HepG2 (cell line): ENCODE measurements around the gene PCED1B. TPM values are rescaled to one million over a fixed set of nuclear protein-coding genes. Genes with fewer than 3 reads are reported as not detected.

Experiments used
- ATAC-seq: fragments of 200-7000 bp; cut with Tn5 transposase; 3 replicates; pipeline ENCODE4 v1.9.1; 2020; ENCODE audit warnings: mild to moderate bottlenecking, moderate library complexity
- BruUV-seq: library from RNA; stranded (reverse); fragments of 400-500 nt; replicated peaks from 2 replicates; lab custom pipeline; 2021; lab: Mats Ljungman, UMichigan
- CTCF ChIA-PET: fragments of 300-600 bp; formaldehyde crosslinking; extraction: SDS; loops from one replicate; lab custom pipeline; 2021; ENCODE audit warnings: low total read pairs, inconsistent platforms, low intra/inter-chr PET ratio; lab: Yijun Ruan, JAX
- POLR2A ChIA-PET: fragments of 350-600 bp; sonication (Branson Sonifier 250); formaldehyde crosslinking; loops from one replicate; lab custom pipeline; 2020; ENCODE audit warnings: antibody characterized with exemption, inconsistent platforms; lab: Yijun Ruan, JAX
- DNase-seq: peaks from one replicate; pipeline ENCODE4 v3.0.0-alpha.2; 2015; ENCODE audit warnings: low spot score
- FAIRE-seq: peaks from 3 replicates; lab custom pipeline; 2011; peaks lifted over from hg19 to GRCh38; lab: Jason Lieb, UNC
- H2AFZ ChIP-seq: one replicate; pipeline ENCODE4 v1.6.1; 2011; ENCODE audit warnings: low read length, inconsistent platforms
- H3K27ac ChIP-seq: fragments of 300-600 bp; 3 replicates; pipeline ENCODE4 v1.8.0; 2011; ENCODE audit warnings: mixed run types, mild to moderate bottlenecking, mixed read lengths, low read length, inconsistent platforms; ENCODE audit not compliant: insufficient read depth; ENCODE audit errors: extremely low read length
- H3K27me3 ChIP-seq, 2 experiments: fragments of 200-600 bp in 1 of 2; 2 replicates in 1 of 2; 3 replicates in 1 of 2; pipeline versions ENCODE4 v1.6.0 to v1.8.0; 2011; ENCODE audit warnings: low read length in 2 of 2, mild to moderate bottlenecking in 2 of 2, moderate library complexity in 2 of 2, inconsistent platforms in 1 of 2; ENCODE audit not compliant: insufficient read depth in 2 of 2, control insufficient read depth in 1 of 2
- H3K36me3 ChIP-seq, 2 experiments: fragments of 200-600 bp in 1 of 2; replicated peaks in 1 of 2; 2 replicates in 1 of 2; 3 replicates in 1 of 2; pipeline versions ENCODE4 v1.5.1 to v1.8.0; 2011; ENCODE audit warnings: low read length in 2 of 2, inconsistent platforms in 1 of 2; ENCODE audit not compliant: insufficient read depth in 2 of 2, control insufficient read depth in 1 of 2
- H3K4me1 ChIP-seq: 2 replicates; pipeline ENCODE4 v1.5.1; 2012; ENCODE audit warnings: low read length, inconsistent platforms; ENCODE audit not compliant: insufficient read depth
- H3K4me2 ChIP-seq: 2 replicates; pipeline ENCODE4 v1.6.0; 2011; ENCODE audit warnings: low read depth, low read length, inconsistent platforms
- H3K4me3 ChIP-seq, 3 experiments: fragments of 200-600 bp in 1 of 3; sonication (generic), shearing (Covaris generic) in 1 of 3; replicated peaks in 1 of 3; 2 replicates each; pipeline ENCODE4 v1.5.1; 2011 to 2016; ENCODE audit warnings: low read length in 3 of 3, inconsistent platforms in 2 of 3, low read depth in 2 of 3, mild to moderate bottlenecking in 2 of 3, control low read depth in 1 of 3, mixed read lengths in 1 of 3; ENCODE audit not compliant: insufficient read depth in 1 of 3
- H3K79me2 ChIP-seq: one replicate; pipeline ENCODE4 v1.6.1; 2011; ENCODE audit warnings: low read length, inconsistent platforms; ENCODE audit not compliant: insufficient read depth
- H3K9ac ChIP-seq: 2 replicates; pipeline ENCODE4 v1.6.0; 2011; ENCODE audit warnings: mild to moderate bottlenecking, low read depth, low read length, inconsistent platforms; ENCODE audit not compliant: insufficient read depth
- H3K9me3 ChIP-seq: 2 replicates; pipeline ENCODE4 v1.5.1; 2012; ENCODE audit warnings: mild to moderate bottlenecking, low read length
- H4K20me1 ChIP-seq: 2 replicates; pipeline ENCODE4 v1.6.0; 2011; ENCODE audit warnings: inconsistent platforms, mild to moderate bottlenecking, low read length, moderate library complexity; ENCODE audit not compliant: insufficient read depth
- CC2D1A ChIP-seq: sonication (generic); formaldehyde crosslinking; IDR thresholded peaks from 2 replicates; pipeline ENCODE4 v1.8.1; 2023; ENCODE audit warnings: mild to moderate bottlenecking, missing genetic modification reagents
- MIXL1 ChIP-seq: IDR thresholded peaks from 2 replicates; pipeline ENCODE4 v1.6.1; 2016
- NFATC3 ChIP-seq: sonication (generic); formaldehyde crosslinking; IDR thresholded peaks from 2 replicates; pipeline ENCODE4 v1.5.1; 2020; ENCODE audit warnings: mild to moderate bottlenecking, missing genetic modification reagents
- NONO ChIP-seq, 2 experiments: fragments of 450-650 bp in 1 of 2; sonication (generic) in 1 of 2; formaldehyde crosslinking in 1 of 2; IDR thresholded peaks in 1 of 2; conservative IDR thresholded peaks in 1 of 2; 2 replicates each; pipeline versions ENCODE4 v1.6.1 to v1.8.0; 2017 to 2022; ENCODE audit warnings: mild to moderate bottlenecking in 1 of 2, missing genetic modification reagents in 1 of 2, moderate library complexity in 1 of 2
- RARA ChIP-seq: IDR thresholded peaks from 2 replicates; pipeline ENCODE4 v1.6.1; 2016; ENCODE audit warnings: missing genetic modification reagents, missing compliant biosample characterization
- SIX1 ChIP-seq: sonication (generic); formaldehyde crosslinking; IDR thresholded peaks from 2 replicates; pipeline ENCODE4 v1.4.0; 2020; ENCODE audit warnings: missing genetic modification reagents, borderline replicate concordance
- ZBTB7A ChIP-seq: sonication (generic); formaldehyde crosslinking; IDR thresholded peaks from 2 replicates; pipeline ENCODE4 v1.8.0; 2022; ENCODE audit warnings: mild to moderate bottlenecking, missing genetic modification reagents
- ZMAT5 ChIP-seq: sonication (generic); formaldehyde crosslinking; IDR thresholded peaks from 2 replicates; pipeline ENCODE4 v1.5.0; 2020; ENCODE audit warnings: mild to moderate bottlenecking, low read depth, missing genetic modification reagents, borderline replicate concordance
- ZNF580 ChIP-seq: IDR thresholded peaks from 2 replicates; pipeline ENCODE4 v1.6.1; 2016; ENCODE audit warnings: low read depth, borderline replicate concordance
- ZNF709 ChIP-seq: sonication (generic); formaldehyde crosslinking; IDR thresholded peaks from 2 replicates; pipeline ENCODE4 v1.5.0; 2020; ENCODE audit warnings: mild to moderate bottlenecking, missing genetic modification reagents
- WGBS: methylation state at CpG from one replicate; pipeline ENCODE4 v1.1.6; 2017; ENCODE audit warnings: low lambda C conversion rate; 5-methylcytosine and 5-hydroxymethylcytosine counted together
- in situ Hi-C: cut with HindIII; loops from 2 replicates; pipeline ENCODE4 v1.10.0; 2017; ENCODE audit warnings: low pct_unique_long_range_greater_than_20kb; ENCODE audit not compliant: extremely low pct_ligation_motif_present
- intact Hi-C: fragments of 100-400 bp; cut with micrococcal nuclease; formaldehyde crosslinking; loops from one replicate; pipeline ENCODE4 v1.10.0; 2022; ENCODE audit not compliant: unreplicated experiment
- polyA plus RNA-seq, 8 experiments: library from polyadenylated mRNA; depleted of rRNA in 3 of 8; stranded (reverse) in 7 of 8; unstranded in 1 of 8; fragments of >200 nt; fragmentation: Illumina TruSeq in 4 of 8; extraction: Trizol in 4 of 8; gene quantifications; 2 replicates each; pipeline versions ENCODE4 v1.2.1 to v1.2.3, GENCODE V29; 2011 to 2016; ENCODE audit warnings: low read depth in 4 of 8, missing spikeins in 1 of 8, mixed read lengths in 1 of 8; ENCODE audit not compliant: insufficient read depth in 1 of 8
- total RNA-seq, 5 experiments: library from RNA; depleted of rRNA; stranded (reverse); fragments of >200 nt; fragmentation: Illumina TruSeq; extraction: Trizol; gene quantifications; 2 replicates each; pipeline ENCODE4 v1.2.3, GENCODE V29; 2016; ENCODE audit warnings: low read depth in 1 of 5
- TF ChIP-seq, protein P1 (sequence below): sonication (generic); formaldehyde crosslinking; IDR thresholded peaks from 2 replicates; pipeline ENCODE4 v1.4.0; 2020; ENCODE audit warnings: missing genetic modification reagents, borderline replicate concordance
- TF ChIP-seq, protein P2 (sequence below), 2 experiments: IDR thresholded peaks; 2 replicates each; pipeline ENCODE4 v1.6.1; 2011 to 2012; ENCODE audit warnings: low read length in 2 of 2, borderline replicate concordance in 1 of 2, low read depth in 1 of 2, mild to moderate bottlenecking in 1 of 2, moderate library complexity in 1 of 2

The PCED1B gene
- total and polyA plus RNA-seq, 2 of the 13 experiments (the other 11 are each of a cell fraction or from before 2014, with no cell fraction given): 0.11 to 0.37 TPM

- TF ChIP-seq, protein P1, sequence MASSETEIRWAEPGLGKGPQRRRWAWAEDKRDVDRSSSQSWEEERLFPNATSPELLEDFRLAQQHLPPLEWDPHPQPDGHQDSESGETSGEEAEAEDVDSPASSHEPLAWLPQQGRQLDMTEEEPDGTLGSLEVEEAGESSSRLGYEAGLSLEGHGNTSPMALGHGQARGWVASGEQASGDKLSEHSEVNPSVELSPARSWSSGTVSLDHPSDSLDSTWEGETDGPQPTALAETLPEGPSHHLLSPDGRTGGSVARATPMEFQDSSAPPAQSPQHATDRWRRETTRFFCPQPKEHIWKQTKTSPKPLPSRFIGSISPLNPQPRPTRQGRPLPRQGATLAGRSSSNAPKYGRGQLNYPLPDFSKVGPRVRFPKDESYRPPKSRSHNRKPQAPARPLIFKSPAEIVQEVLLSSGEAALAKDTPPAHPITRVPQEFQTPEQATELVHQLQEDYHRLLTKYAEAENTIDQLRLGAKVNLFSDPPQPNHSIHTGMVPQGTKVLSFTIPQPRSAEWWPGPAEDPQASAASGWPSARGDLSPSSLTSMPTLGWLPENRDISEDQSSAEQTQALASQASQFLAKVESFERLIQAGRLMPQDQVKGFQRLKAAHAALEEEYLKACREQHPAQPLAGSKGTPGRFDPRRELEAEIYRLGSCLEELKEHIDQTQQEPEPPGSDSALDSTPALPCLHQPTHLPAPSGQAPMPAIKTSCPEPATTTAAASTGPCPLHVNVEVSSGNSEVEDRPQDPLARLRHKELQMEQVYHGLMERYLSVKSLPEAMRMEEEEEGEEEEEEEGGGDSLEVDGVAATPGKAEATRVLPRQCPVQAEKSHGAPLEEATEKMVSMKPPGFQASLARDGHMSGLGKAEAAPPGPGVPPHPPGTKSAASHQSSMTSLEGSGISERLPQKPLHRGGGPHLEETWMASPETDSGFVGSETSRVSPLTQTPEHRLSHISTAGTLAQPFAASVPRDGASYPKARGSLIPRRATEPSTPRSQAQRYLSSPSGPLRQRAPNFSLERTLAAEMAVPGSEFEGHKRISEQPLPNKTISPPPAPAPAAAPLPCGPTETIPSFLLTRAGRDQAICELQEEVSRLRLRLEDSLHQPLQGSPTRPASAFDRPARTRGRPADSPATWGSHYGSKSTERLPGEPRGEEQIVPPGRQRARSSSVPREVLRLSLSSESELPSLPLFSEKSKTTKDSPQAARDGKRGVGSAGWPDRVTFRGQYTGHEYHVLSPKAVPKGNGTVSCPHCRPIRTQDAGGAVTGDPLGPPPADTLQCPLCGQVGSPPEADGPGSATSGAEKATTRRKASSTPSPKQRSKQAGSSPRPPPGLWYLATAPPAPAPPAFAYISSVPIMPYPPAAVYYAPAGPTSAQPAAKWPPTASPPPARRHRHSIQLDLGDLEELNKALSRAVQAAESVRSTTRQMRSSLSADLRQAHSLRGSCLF (CRISPR knock-in tag): no peak
- TF ChIP-seq ZNF580 (CRISPR knock-in tag) (no peak), SIX1 (CRISPR knock-in tag) (no peak), MIXL1 (CRISPR knock-in tag) (no peak)
Observed at GRCh38 chr12:47165934-47166333, 86.5 kb downstream of the PCED1B start (continued).

DNA sequence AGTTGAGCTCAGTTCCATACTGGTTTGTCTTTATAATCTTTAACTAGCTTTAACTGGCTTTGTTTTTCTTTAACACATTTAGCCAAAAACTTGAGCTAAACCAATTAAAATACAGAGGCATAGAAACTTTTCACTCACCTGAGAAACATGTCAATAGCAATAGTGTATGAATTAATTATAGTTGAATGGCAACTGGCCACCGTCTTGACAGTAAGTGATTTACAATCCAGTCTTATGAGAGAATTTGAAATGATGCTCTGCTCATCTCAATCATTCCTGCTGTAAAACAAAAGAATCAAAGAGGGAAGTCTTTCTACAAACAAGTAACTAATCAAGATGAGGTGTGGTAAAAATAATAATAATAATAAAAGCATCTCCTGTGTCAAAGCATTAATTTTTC, 86.9 kb downstream of the PCED1B start:
- ATAC-seq (no peak), DNase-seq (no peak), FAIRE-seq (no peak)
- H3K27me3 ChIP-seq: no peaks in the 10 kb centered on the region
- no peaks in the 10 kb centered on the region for H3K79me2 ChIP-seq
- 0% methylated on average over 1 of the region's 1 CpG for WGBS
- no peaks in the 10 kb centered on the region for H3K36me3 ChIP-seq
- no peak overlapping the region for H3K4me3 ChIP-seq
- CTCF ChIA-PET: no interaction called here
- no TSS peak for BruUV-seq
- intact Hi-C loops (no loop called here), in situ Hi-C loops (no loop called here)
- POLR2A ChIA-PET: no interaction called here
- H3K4me1 ChIP-seq: no peaks in the 10 kb centered on the region
- no peak overlapping the region for H3K27ac ChIP-seq
- H3K4me2 ChIP-seq: no peak overlapping the region
- H2AFZ ChIP-seq: no peak overlapping the region
- no peak overlapping the region for H3K9ac ChIP-seq
- H4K20me1 ChIP-seq: no peaks in the 10 kb centered on the region
- no peaks in the 10 kb centered on the region for H3K9me3 ChIP-seq
- TF ChIP-seq RARA (CRISPR knock-in tag) (no peak), ZNF709 (no peak), CC2D1A (CRISPR knock-in tag) (no peak), ZMAT5 (no peak), ZNF580 (CRISPR knock-in tag) (no peak), NONO (IDR thresholded peaks at IDR 0.05) (no peak), NONO (CRISPR knock-in tag; conservative IDR thresholded peaks at IDR 0.05) (no peak), ZBTB7A (no peak), NFATC3 (CRISPR knock-in tag) (no peak)
- TF ChIP-seq, protein P2, sequence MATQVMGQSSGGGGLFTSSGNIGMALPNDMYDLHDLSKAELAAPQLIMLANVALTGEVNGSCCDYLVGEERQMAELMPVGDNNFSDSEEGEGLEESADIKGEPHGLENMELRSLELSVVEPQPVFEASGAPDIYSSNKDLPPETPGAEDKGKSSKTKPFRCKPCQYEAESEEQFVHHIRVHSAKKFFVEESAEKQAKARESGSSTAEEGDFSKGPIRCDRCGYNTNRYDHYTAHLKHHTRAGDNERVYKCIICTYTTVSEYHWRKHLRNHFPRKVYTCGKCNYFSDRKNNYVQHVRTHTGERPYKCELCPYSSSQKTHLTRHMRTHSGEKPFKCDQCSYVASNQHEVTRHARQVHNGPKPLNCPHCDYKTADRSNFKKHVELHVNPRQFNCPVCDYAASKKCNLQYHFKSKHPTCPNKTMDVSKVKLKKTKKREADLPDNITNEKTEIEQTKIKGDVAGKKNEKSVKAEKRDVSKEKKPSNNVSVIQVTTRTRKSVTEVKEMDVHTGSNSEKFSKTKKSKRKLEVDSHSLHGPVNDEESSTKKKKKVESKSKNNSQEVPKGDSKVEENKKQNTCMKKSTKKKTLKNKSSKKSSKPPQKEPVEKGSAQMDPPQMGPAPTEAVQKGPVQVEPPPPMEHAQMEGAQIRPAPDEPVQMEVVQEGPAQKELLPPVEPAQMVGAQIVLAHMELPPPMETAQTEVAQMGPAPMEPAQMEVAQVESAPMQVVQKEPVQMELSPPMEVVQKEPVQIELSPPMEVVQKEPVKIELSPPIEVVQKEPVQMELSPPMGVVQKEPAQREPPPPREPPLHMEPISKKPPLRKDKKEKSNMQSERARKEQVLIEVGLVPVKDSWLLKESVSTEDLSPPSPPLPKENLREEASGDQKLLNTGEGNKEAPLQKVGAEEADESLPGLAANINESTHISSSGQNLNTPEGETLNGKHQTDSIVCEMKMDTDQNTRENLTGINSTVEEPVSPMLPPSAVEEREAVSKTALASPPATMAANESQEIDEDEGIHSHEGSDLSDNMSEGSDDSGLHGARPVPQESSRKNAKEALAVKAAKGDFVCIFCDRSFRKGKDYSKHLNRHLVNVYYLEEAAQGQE (IDR thresholded peaks at IDR 0.05; ENCODE audit: borderline replicate concordance in 1 of 2, low read depth in 1 of 2, low read length in 2 of 2): no peak
